IPS-11a (cell line): ENCODE data around the gene KLC4.

ENCODE experiments used
- H3K4me3 ChIP-seq: one replicate; pipeline ENCODE4 v1.5.1; 2013; ENCODE audit warnings: low read depth, low read length, control low read depth

KLC4 gene

GRCh38 chr6:43120944-43121913, 61.8 kb downstream of the KLC4 start:
- no peak overlapping the region for H3K4me3 ChIP-seq

- H3K4me3 ChIP-seq = no peak overlapping the region
Measured at GRCh38 chr6:43122146-43122545, 62.7 kb downstream of the KLC4 start.

- no peak overlapping the region for H3K4me3 ChIP-seq
Measured at GRCh38 chr6:43123461-43124314, 64.3 kb downstream of the KLC4 start.

- H3K4me3 ChIP-seq = no peak overlapping the region
Measured at GRCh38 chr6:43124481-43124880, 65.0 kb downstream of the KLC4 start.
